HepG2 (cell line): Measurements from ENCODE around the gene ECD. TPM values are rescaled to one million over a fixed set of nuclear protein-coding genes. Genes with fewer than 3 reads are reported as not detected.
A peak's percentile ranks its signal among the peaks of the same experiment; 100 is the strongest.

Experiments
- ATAC-seq: fragments of 200-7000 bp; cut with Tn5 transposase; 3 replicates; pipeline ENCODE4 v1.9.1; 2020; ENCODE audit warnings: mild to moderate bottlenecking, moderate library complexity
- BruUV-seq: library from RNA; stranded (reverse); fragments of 400-500 nt; replicated peaks from 2 replicates; lab custom pipeline; 2021; lab: Mats Ljungman, UMichigan
- CTCF ChIA-PET: fragments of 300-600 bp; formaldehyde crosslinking; extraction: SDS; loops from one replicate; lab custom pipeline; 2021; ENCODE audit warnings: low total read pairs, inconsistent platforms, low intra/inter-chr PET ratio; lab: Yijun Ruan, JAX
- POLR2A ChIA-PET: fragments of 350-600 bp; sonication (Branson Sonifier 250); formaldehyde crosslinking; loops from one replicate; lab custom pipeline; 2020; ENCODE audit warnings: antibody characterized with exemption, inconsistent platforms; lab: Yijun Ruan, JAX
- DNase-seq: peaks from one replicate; pipeline ENCODE4 v3.0.0-alpha.2; 2015; ENCODE audit warnings: low spot score
- FAIRE-seq: peaks from 3 replicates; lab custom pipeline; 2011; peaks lifted over from hg19 to GRCh38; lab: Jason Lieb, UNC
- H2AFZ ChIP-seq: one replicate; pipeline ENCODE4 v1.6.1; 2011; ENCODE audit warnings: low read length, inconsistent platforms
- H3K27ac ChIP-seq: fragments of 300-600 bp; 3 replicates; pipeline ENCODE4 v1.8.0; 2011; ENCODE audit warnings: mixed run types, mild to moderate bottlenecking, mixed read lengths, low read length, inconsistent platforms; ENCODE audit not compliant: insufficient read depth; ENCODE audit errors: extremely low read length
- H3K27me3 ChIP-seq, 2 experiments: fragments of 200-600 bp in 1 of 2; 2 replicates in 1 of 2; 3 replicates in 1 of 2; pipeline versions ENCODE4 v1.6.0 to v1.8.0; 2011; ENCODE audit warnings: low read length in 2 of 2, mild to moderate bottlenecking in 2 of 2, moderate library complexity in 2 of 2, inconsistent platforms in 1 of 2; ENCODE audit not compliant: insufficient read depth in 2 of 2, control insufficient read depth in 1 of 2
- H3K36me3 ChIP-seq, 2 experiments: fragments of 200-600 bp in 1 of 2; replicated peaks in 1 of 2; 2 replicates in 1 of 2; 3 replicates in 1 of 2; pipeline versions ENCODE4 v1.5.1 to v1.8.0; 2011; ENCODE audit warnings: low read length in 2 of 2, inconsistent platforms in 1 of 2; ENCODE audit not compliant: insufficient read depth in 2 of 2, control insufficient read depth in 1 of 2
- H3K4me1 ChIP-seq: 2 replicates; pipeline ENCODE4 v1.5.1; 2012; ENCODE audit warnings: low read length, inconsistent platforms; ENCODE audit not compliant: insufficient read depth
- H3K4me2 ChIP-seq: 2 replicates; pipeline ENCODE4 v1.6.0; 2011; ENCODE audit warnings: low read depth, low read length, inconsistent platforms
- H3K4me3 ChIP-seq, 3 experiments: fragments of 200-600 bp in 1 of 3; sonication (generic), shearing (Covaris generic) in 1 of 3; replicated peaks in 1 of 3; 2 replicates each; pipeline ENCODE4 v1.5.1; 2011 to 2016; ENCODE audit warnings: low read length in 3 of 3, inconsistent platforms in 2 of 3, low read depth in 2 of 3, mild to moderate bottlenecking in 2 of 3, control low read depth in 1 of 3, mixed read lengths in 1 of 3; ENCODE audit not compliant: insufficient read depth in 1 of 3
- H3K79me2 ChIP-seq: one replicate; pipeline ENCODE4 v1.6.1; 2011; ENCODE audit warnings: low read length, inconsistent platforms; ENCODE audit not compliant: insufficient read depth
- H3K9ac ChIP-seq: 2 replicates; pipeline ENCODE4 v1.6.0; 2011; ENCODE audit warnings: mild to moderate bottlenecking, low read depth, low read length, inconsistent platforms; ENCODE audit not compliant: insufficient read depth
- H3K9me3 ChIP-seq: 2 replicates; pipeline ENCODE4 v1.5.1; 2012; ENCODE audit warnings: mild to moderate bottlenecking, low read length
- H4K20me1 ChIP-seq: 2 replicates; pipeline ENCODE4 v1.6.0; 2011; ENCODE audit warnings: inconsistent platforms, mild to moderate bottlenecking, low read length, moderate library complexity; ENCODE audit not compliant: insufficient read depth
- AHDC1 ChIP-seq: sonication (generic); formaldehyde crosslinking; IDR thresholded peaks from 2 replicates; pipeline ENCODE4 v1.5.1; 2020; ENCODE audit warnings: mild to moderate bottlenecking, missing genetic modification reagents, borderline replicate concordance
- NRL ChIP-seq: sonication (generic); formaldehyde crosslinking; IDR thresholded peaks from 2 replicates; pipeline ENCODE4 v1.5.0; 2020; ENCODE audit warnings: missing genetic modification reagents, mild to moderate bottlenecking, moderate library complexity, borderline replicate concordance
- TEAD3 ChIP-seq: optimal IDR thresholded peaks from 2 replicates; pipeline ENCODE3; 2016; ENCODE audit warnings: borderline replicate concordance
- ZFP82 ChIP-seq: sonication (generic); formaldehyde crosslinking; IDR thresholded peaks from 2 replicates; pipeline ENCODE4 v1.5.1; 2020; ENCODE audit warnings: mild to moderate bottlenecking, missing genetic modification reagents, borderline replicate concordance
- ZFY ChIP-seq: sonication (generic); formaldehyde crosslinking; IDR thresholded peaks from 2 replicates; pipeline ENCODE4 v1.4.0; 2020; ENCODE audit warnings: missing genetic modification reagents
- ZNF34 ChIP-seq: sonication (generic); formaldehyde crosslinking; IDR thresholded peaks from 2 replicates; pipeline ENCODE4 v1.4.0; 2020; ENCODE audit warnings: mild to moderate bottlenecking, missing genetic modification reagents, borderline replicate concordance
- ZNF558 ChIP-seq: sonication (generic); formaldehyde crosslinking; IDR thresholded peaks from 2 replicates; pipeline ENCODE4 v1.9.0; 2022; ENCODE audit warnings: mild to moderate bottlenecking, missing genetic modification reagents, borderline replicate concordance
- ZNF563 ChIP-seq: sonication (generic); formaldehyde crosslinking; IDR thresholded peaks from 2 replicates; pipeline ENCODE4 v1.8.0; 2022; ENCODE audit warnings: mild to moderate bottlenecking, moderate library complexity, missing genetic modification reagents
- ZNF589 ChIP-seq: sonication (generic); formaldehyde crosslinking; conservative IDR thresholded peaks from 2 replicates; pipeline ENCODE4 v1.8.0; 2022; ENCODE audit warnings: mild to moderate bottlenecking, moderate library complexity, missing genetic modification reagents
- ZNF691 ChIP-seq: sonication (generic); formaldehyde crosslinking; IDR thresholded peaks from 2 replicates; pipeline ENCODE4 v1.4.0; 2020; ENCODE audit warnings: missing genetic modification reagents, low read depth, mild to moderate bottlenecking, borderline replicate concordance
- ZNF777 ChIP-seq: sonication (generic); formaldehyde crosslinking; IDR thresholded peaks from 2 replicates; pipeline ENCODE4 v1.4.0; 2020; ENCODE audit warnings: missing genetic modification reagents
- ZNF850 ChIP-seq: sonication (generic); formaldehyde crosslinking; conservative IDR thresholded peaks from 2 replicates; pipeline ENCODE4 v1.9.0; 2021; ENCODE audit warnings: mild to moderate bottlenecking, missing genetic modification reagents
- ZSCAN12 ChIP-seq: sonication (generic); formaldehyde crosslinking; IDR thresholded peaks from 2 replicates; pipeline ENCODE4 v1.9.0; 2021; ENCODE audit warnings: mild to moderate bottlenecking, missing genetic modification reagents
- WGBS: methylation state at CpG from one replicate; pipeline ENCODE4 v1.1.6; 2017; ENCODE audit warnings: low lambda C conversion rate; 5-methylcytosine and 5-hydroxymethylcytosine counted together
- in situ Hi-C: cut with HindIII; loops from 2 replicates; pipeline ENCODE4 v1.10.0; 2017; ENCODE audit warnings: low pct_unique_long_range_greater_than_20kb; ENCODE audit not compliant: extremely low pct_ligation_motif_present
- intact Hi-C: fragments of 100-400 bp; cut with micrococcal nuclease; formaldehyde crosslinking; loops from one replicate; pipeline ENCODE4 v1.10.0; 2022; ENCODE audit not compliant: unreplicated experiment
- polyA plus RNA-seq, 8 experiments: library from polyadenylated mRNA; depleted of rRNA in 3 of 8; stranded (reverse) in 7 of 8; unstranded in 1 of 8; fragments of >200 nt; fragmentation: Illumina TruSeq in 4 of 8; extraction: Trizol in 4 of 8; gene quantifications; 2 replicates each; pipeline versions ENCODE4 v1.2.1 to v1.2.3, GENCODE V29; 2011 to 2016; ENCODE audit warnings: low read depth in 4 of 8, missing spikeins in 1 of 8, mixed read lengths in 1 of 8; ENCODE audit not compliant: insufficient read depth in 1 of 8
- total RNA-seq, 5 experiments: library from RNA; depleted of rRNA; stranded (reverse); fragments of >200 nt; fragmentation: Illumina TruSeq; extraction: Trizol; gene quantifications; 2 replicates each; pipeline ENCODE4 v1.2.3, GENCODE V29; 2016; ENCODE audit warnings: low read depth in 1 of 5

The ECD gene
- total and polyA plus RNA-seq, 2 of the 13 experiments (the other 11 are each of a cell fraction or from before 2014, with no cell fraction given): 21.5 to 27.6 TPM

- TF ChIP-seq NRL (CRISPR knock-in tag) (no peak), ZNF563 (no peak), ZSCAN12 (CRISPR knock-in tag) (no peak), ZNF558 (CRISPR knock-in tag) (no peak), ZNF691 (CRISPR knock-in tag) (peak; percentile 98), ZNF777 (CRISPR knock-in tag) (no peak), ZNF850 (0 out of 2 replicates have a peak, but pooled peaks have one; percentile 6), ZFP82 (CRISPR knock-in tag) (0 out of 2 replicates have a peak, but pooled peaks have one; percentile 18), TEAD3 (CRISPR knock-in tag) (peak; percentile 12)
- TF ChIP-seq, all 625 proteins: peak for 15
Observed at GRCh38 chr10:73168465-73168803, 626 bp upstream of the ECD start (continued).

GRCh38 chr10:73167458-73167782 is 388 bp downstream of the ECD start:
- Histone ChIP-seq H3K4me3 (peak overlapping the region; percentile 80 to 89 (median 84)), H2AFZ (no peak overlapping the region), H3K4me2 (peak overlapping the region; percentile 63), H3K79me2 (peaks cover 44% of the 10 kb centered on the region), H3K4me1 (peaks cover 16% of the 10 kb centered on the region), H3K36me3 (peaks cover 2 to 18% of the 10 kb centered on the region in 2 experiments; a peak in 3 of 5 replicates), H3K27me3 (no peaks in the 10 kb centered on the region; a peak in 1 of 5 replicates), H3K9ac (peak overlapping the region; percentile 93), H3K27ac (peak overlapping the region; percentile 89), H4K20me1 (no peaks in the 10 kb centered on the region), H3K9me3 (no peaks in the 10 kb centered on the region)
- CTCF ChIA-PET: interaction anchor here (1.8 kb wide), 1 partner anchor 52 kb away, joined by 4 read pairs; no protein-coding TSS in a partner anchor
- in situ Hi-C loops: no loop called here
- FAIRE-seq (no peak), DNase-seq (no peak), ATAC-seq (no peak)
- BruUV-seq: no TSS peak
- 0 out of 2 replicates have a peak, but pooled peaks have one; percentile 30 for TF ChIP-seq ZNF589 (CRISPR knock-in tag)
- 0 out of 2 replicates have a peak, but pooled peaks have one; percentile 9 for TF ChIP-seq AHDC1 (CRISPR knock-in tag)
- no peak for TF ChIP-seq ZFY
- TF ChIP-seq ZNF34 (CRISPR knock-in tag): 0 out of 2 replicates have a peak, but pooled peaks have one; percentile 13
- POLR2A ChIA-PET: interaction anchor here (1.6 to 2.1 kb wide), 4 partner anchors 10 to 72 kb away, joined by 4 to 16 read pairs (median 10); partner anchors contain the start of gene NUDT13
- WGBS: 0% methylated on average over 5 of the region's 5 CpGs
- intact Hi-C loops: no loop called here
